ENCODE data around the gene MOCS1. TPM values are rescaled to one million over a fixed set of nuclear protein-coding genes. Genes with fewer than 3 reads are reported as not detected.

Gene MOCS1
- total RNA-seq, 1 donor from 2014 or later = 15.9 TPM

- no peaks in the 10 kb centered on the region for H3K36me3 Mint-ChIP-seq (ENCODE audit: insufficient read depth)
Measured at GRCh38 chr6:39861663-39862062, 72.6 kb downstream of the MOCS1 start.

GRCh38 chr6:39859025-39859424 is 75.2 kb downstream of the MOCS1 start:
- no peak for TF ChIP-seq CTCF (IDR thresholded peaks at IDR 0.05; ENCODE audit: unreplicated experiment)
- no peaks in the 10 kb centered on the region for H3K4me1 Mint-ChIP-seq (ENCODE audit: low read depth)
- H3K9me3 Mint-ChIP-seq (ENCODE audit: low read depth) = no peaks in the 10 kb centered on the region
- H3K36me3 Mint-ChIP-seq (ENCODE audit: insufficient read depth) = no peaks in the 10 kb centered on the region
- no peak overlapping the region for H3K4me3 Mint-ChIP-seq (ENCODE audit: low read depth)
- no peak for DNase-seq (ENCODE audit: low spot score, unreplicated experiment)
- peaks cover 7% of the 10 kb centered on the region for H3K27me3 Mint-ChIP-seq
- no peak overlapping the region for H3K27ac Mint-ChIP-seq

More at GRCh38 chr6:39861663-39862062, 72.6 kb downstream of the MOCS1 start:
- Mint-ChIP-seq H3K27me3 (peaks cover 4% of the 10 kb centered on the region), H3K4me3 (ENCODE audit: low read depth) (no peak overlapping the region), H3K9me3 (ENCODE audit: low read depth) (no peaks in the 10 kb centered on the region), H3K4me1 (ENCODE audit: low read depth) (no peaks in the 10 kb centered on the region), H3K27ac (no peak overlapping the region)
- DNase-seq (ENCODE audit: low spot score, unreplicated experiment) = no peak
- no peak for TF ChIP-seq CTCF (IDR thresholded peaks at IDR 0.05; ENCODE audit: unreplicated experiment)

- Mint-ChIP-seq H3K36me3 (ENCODE audit: insufficient read depth) (no peaks in the 10 kb centered on the region), H3K27ac (no peak overlapping the region)
- DNase-seq (ENCODE audit: low spot score, unreplicated experiment) = no peak
Measured at GRCh38 chr6:39855356-39855995, 78.8 kb downstream of the MOCS1 start.

More at GRCh38 chr6:39855356-39855995, 78.8 kb downstream of the MOCS1 start:
- no peak overlapping the region for H3K4me3 Mint-ChIP-seq (ENCODE audit: low read depth)
- H3K9me3 Mint-ChIP-seq (ENCODE audit: low read depth) = no peaks in the 10 kb centered on the region
- TF ChIP-seq CTCF (IDR thresholded peaks at IDR 0.05; ENCODE audit: unreplicated experiment) = no peak
- peaks cover 5% of the 10 kb centered on the region for H3K27me3 Mint-ChIP-seq
- H3K4me1 Mint-ChIP-seq (ENCODE audit: low read depth) = no peaks in the 10 kb centered on the region

Other genes starting within 250 kb of the MOCS1 start
- 2.5 and 2.9 TPM in 2 replicates for gene KIF6, start 209.1 kb downstream of the MOCS1 start, total RNA-seq
- 6.3 and 6.6 TPM in 2 replicates for gene DAAM2, start 142.1 kb downstream of the MOCS1 start, total RNA-seq